Thoracic aorta (tissue), 2 donors: ENCODE measurements around the gene GPATCH8. TPM values are rescaled to one million over a fixed set of nuclear protein-coding genes. Genes with fewer than 3 reads are reported as not detected.

Source experiments
- ATAC-seq: fragments of 150-250 bp; one replicate; pipeline ENCODE4 v1.8.0; 2017; ENCODE audit warnings: low read depth; ENCODE audit not compliant: insufficient number of reproducible peaks, low FRiP score
- DNase-seq: peaks from one replicate; pipeline ENCODE4 v3.0.0-alpha.2; 2020; ENCODE audit warnings: low spot score
- H3K27ac ChIP-seq, 2 donors: fragments of 200-600 bp; sonication (generic); 1 replicate in 1 of 2; 2 replicates in 1 of 2; pipeline ENCODE4 v1.5.1; 2016; ENCODE audit warnings: mild to moderate bottlenecking in 2 of 2, moderate library complexity in 2 of 2
- H3K27me3 ChIP-seq: fragments of 200-600 bp; sonication (generic); replicated peaks from 2 replicates; pipeline ENCODE4 v1.6.0; 2016; ENCODE audit warnings: mild to moderate bottlenecking; ENCODE audit not compliant: insufficient read depth
- H3K36me3 ChIP-seq: fragments of 200-600 bp; sonication (generic); one replicate; pipeline ENCODE4 v1.5.1; 2016
- H3K4me1 ChIP-seq, 2 donors: fragments of 200-600 bp; sonication (generic); 1 replicate in 1 of 2; 2 replicates in 1 of 2; pipeline versions ENCODE4 v1.5.1 to v1.6.0; 2016; ENCODE audit warnings: low read depth in 2 of 2, mild to moderate bottlenecking in 1 of 2; ENCODE audit not compliant: control insufficient read depth in 1 of 2
- H3K4me3 ChIP-seq: fragments of 200-600 bp; sonication (generic); 2 replicates; pipeline ENCODE4 v1.5.1; 2016; ENCODE audit warnings: mild to moderate bottlenecking
- H3K9me3 ChIP-seq: fragments of 200-600 bp; sonication (generic); 2 replicates; pipeline ENCODE4 v1.5.1; 2016
- total RNA-seq, 2 donors: library from RNA; depleted of rRNA; stranded (reverse); fragments of >200 nt; gene quantifications; one replicate each; pipeline versions ENCODE4 v1.1.0 to v1.2.3, GENCODE V29; 2016
- TF ChIP-seq, protein P1 (sequence below): fragments of 200-600 bp; sonication (generic); IDR thresholded peaks from one replicate; pipeline ENCODE4 v1.5.1; 2019; ENCODE audit warnings: antibody characterized with exemption

The GPATCH8 gene
- total RNA-seq, 2 donors from 2014 or later = 39.3 to 56.1 TPM

DNA sequence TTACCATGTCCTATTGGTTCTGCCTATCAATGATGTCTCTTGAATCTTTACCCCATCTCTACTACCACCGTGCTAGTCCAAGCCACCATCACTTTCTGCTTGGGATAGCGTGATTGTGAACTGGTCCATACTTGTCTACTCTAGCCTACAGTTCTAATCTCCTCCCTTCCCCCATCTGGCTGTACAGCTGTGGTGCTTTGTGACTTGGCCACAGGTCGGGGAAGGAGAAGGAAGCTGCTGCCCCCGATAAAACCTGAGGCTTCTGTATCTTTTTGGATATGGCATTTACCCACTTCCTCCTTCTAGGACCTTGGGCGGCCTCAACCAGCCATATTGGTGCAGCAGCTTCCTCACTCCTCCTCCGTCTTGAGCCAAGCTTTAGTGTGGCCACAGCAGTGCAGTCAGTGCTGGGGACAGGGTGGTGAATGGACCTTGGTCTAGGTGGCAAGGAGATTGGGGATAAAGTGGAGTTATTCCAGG, 113.4 kb downstream of the GPATCH8 start:
- H3K4me1 ChIP-seq = peaks cover 0 to 20% of the 10 kb centered on the region in 2 donors
- ATAC-seq (no peak), DNase-seq (no peak)
- no peak overlapping the region for H3K4me3 ChIP-seq
- no peaks in the 10 kb centered on the region for H3K9me3 ChIP-seq
- H3K36me3 ChIP-seq = no peaks in the 10 kb centered on the region
- no peak overlapping the region for H3K27ac ChIP-seq
- TF ChIP-seq, protein P1, sequence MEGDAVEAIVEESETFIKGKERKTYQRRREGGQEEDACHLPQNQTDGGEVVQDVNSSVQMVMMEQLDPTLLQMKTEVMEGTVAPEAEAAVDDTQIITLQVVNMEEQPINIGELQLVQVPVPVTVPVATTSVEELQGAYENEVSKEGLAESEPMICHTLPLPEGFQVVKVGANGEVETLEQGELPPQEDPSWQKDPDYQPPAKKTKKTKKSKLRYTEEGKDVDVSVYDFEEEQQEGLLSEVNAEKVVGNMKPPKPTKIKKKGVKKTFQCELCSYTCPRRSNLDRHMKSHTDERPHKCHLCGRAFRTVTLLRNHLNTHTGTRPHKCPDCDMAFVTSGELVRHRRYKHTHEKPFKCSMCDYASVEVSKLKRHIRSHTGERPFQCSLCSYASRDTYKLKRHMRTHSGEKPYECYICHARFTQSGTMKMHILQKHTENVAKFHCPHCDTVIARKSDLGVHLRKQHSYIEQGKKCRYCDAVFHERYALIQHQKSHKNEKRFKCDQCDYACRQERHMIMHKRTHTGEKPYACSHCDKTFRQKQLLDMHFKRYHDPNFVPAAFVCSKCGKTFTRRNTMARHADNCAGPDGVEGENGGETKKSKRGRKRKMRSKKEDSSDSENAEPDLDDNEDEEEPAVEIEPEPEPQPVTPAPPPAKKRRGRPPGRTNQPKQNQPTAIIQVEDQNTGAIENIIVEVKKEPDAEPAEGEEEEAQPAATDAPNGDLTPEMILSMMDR = no peak
- no peaks in the 10 kb centered on the region for H3K27me3 ChIP-seq

DNA sequence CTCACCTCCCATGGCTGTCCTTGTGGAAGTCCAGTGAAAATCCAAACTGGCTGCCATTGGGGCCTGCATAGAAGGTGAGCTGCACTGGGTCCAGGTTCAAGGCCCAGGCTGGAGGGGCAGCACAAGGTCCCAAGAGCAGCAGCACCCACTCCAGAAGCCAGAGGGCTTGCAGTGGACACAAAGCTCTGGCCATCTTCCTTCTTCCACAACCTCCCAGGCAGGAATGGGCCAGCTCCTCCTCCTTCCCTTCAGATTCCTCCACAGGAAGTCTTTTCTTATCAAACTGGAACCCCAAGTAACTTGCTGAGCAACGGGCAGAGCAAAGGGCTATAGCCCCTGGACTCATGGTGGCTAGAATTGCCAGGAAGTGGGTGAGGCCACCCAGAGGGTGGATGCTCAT, 113.9 kb downstream of the GPATCH8 start, which contains the start of gene ITGA2B:
Gene ITGA2B (minus strand): TSS at position 369 of the 400 bp plus-strand sequence. CDS start 176 bp downstream, at position 193.
- peaks cover 0 to 24% of the 10 kb centered on the region in 2 donors for H3K4me1 ChIP-seq
- ATAC-seq (no peak), DNase-seq (no peak)

DNA sequence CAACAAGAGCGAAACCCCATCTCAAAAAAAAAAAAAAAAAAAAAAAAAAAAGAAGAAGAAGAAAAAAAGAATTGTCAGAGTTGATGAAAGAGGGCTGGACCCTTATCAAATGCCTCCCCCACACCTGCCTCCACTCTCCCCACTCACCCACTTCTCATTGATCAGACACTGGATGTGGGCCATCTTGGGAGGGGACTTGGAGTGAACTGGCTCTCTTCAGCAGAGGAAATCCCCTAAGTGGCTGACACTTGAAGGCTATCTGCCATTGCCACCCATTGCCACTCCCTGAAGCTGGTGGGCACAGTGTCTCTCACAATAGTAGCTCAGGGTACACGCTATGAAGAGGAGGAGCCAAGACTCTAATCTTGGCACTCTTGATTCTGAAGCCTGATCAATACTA, 115.4 kb downstream of the GPATCH8 start:
- H3K4me3 ChIP-seq = no peak overlapping the region
- H3K9me3 ChIP-seq = no peaks in the 10 kb centered on the region
- no peaks in the 10 kb centered on the region for H3K36me3 ChIP-seq
- ATAC-seq = no peak
- H3K4me1 ChIP-seq = peaks cover 0 to 19% of the 10 kb centered on the region in 2 donors
- H3K27me3 ChIP-seq = no peaks in the 10 kb centered on the region
- no peak overlapping the region for H3K27ac ChIP-seq
- TF ChIP-seq, protein P1 = no peak
- no peak for DNase-seq

More for the DNA sequence above, 113.9 kb downstream of the GPATCH8 start, which contains the start of gene ITGA2B:
- no peak within 1 kb of the TSS for H3K27ac ChIP-seq
- TF ChIP-seq, protein P1 = no peak
- H3K4me3 ChIP-seq = no peak within 1 kb of the TSS
- no peaks in the 10 kb centered on the region for H3K27me3 ChIP-seq
- no peaks in the 10 kb centered on the region for H3K36me3 ChIP-seq
- no peaks in the 10 kb centered on the region for H3K9me3 ChIP-seq

DNA sequence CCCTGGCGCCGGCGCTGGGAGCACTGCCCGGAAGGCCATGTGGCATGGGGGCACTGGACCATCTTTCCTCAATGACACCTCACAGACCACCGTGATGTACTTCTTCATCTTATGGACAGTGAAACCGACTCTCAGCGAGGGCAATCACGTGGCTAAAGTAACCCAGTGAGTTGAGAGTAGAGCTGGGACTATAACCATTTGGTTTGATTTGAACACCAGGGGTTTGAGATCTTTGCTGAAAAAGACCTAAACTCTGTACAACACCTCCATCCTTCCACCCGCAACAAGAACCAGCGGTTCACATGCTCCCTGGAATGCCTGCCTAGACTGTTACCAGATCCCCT, 117.1 kb downstream of the GPATCH8 start:
- no peaks in the 10 kb centered on the region for H3K27me3 ChIP-seq
- ATAC-seq (no peak), DNase-seq (no peak)
- H3K27ac ChIP-seq = no peak overlapping the region
- H3K4me1 ChIP-seq = peaks cover 0 to 19% of the 10 kb centered on the region in 2 donors
- TF ChIP-seq, protein P1 = no peak
- H3K36me3 ChIP-seq = no peaks in the 10 kb centered on the region
- H3K9me3 ChIP-seq = no peaks in the 10 kb centered on the region
- peak overlapping the region; percentile 72 for H3K4me3 ChIP-seq

DNA sequence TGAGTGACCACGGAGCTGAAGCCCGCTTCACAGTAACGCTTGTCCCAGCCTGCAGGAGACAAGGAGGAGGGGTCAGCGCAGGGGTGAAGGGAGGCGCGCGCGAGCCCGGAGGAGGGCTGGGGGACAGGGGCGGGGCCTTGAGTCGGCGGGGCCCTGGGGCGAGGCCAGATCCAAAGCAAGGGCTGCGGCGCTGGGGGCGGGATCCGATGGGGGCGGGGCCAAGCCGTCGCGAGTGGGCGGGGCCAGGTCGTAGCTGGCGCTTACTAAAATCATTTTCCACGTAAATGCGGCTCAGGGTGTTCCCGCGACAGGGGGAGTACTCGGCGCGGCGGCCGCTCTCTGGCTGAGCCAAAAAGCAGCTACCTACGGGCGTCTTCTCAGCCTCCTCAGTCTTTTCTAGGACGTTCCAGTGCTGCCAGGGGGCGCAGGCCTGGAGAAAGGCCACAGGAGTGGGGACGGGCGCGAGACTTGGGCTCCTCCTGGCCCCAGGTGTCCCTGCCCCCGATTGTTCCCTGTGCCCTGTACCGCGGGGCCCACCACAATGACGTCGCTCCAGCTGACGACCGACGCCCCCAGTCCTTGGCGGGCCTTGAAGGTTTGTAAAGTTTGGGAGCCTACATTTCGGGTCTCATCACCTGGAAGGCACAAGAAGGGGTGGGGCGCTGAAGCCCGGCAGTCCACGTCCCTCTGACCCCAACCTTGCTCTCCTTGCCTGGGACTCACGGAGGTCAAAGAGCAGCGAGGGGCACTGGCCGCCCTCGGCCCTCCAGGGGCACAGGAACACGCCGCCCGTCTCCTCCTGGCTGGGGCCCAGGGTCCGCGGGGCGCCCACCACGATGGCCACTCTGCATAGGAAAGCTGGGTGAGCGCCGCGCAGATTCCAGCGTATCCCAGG, 117.7 kb downstream of the GPATCH8 start:
- Histone ChIP-seq H3K36me3 (no peaks in the 10 kb centered on the region), H3K9me3 (no peaks in the 10 kb centered on the region), H3K27ac (no peak overlapping the region), H3K4me3 (peak overlapping the region; percentile 72), H3K4me1 (peaks cover 0 to 19% of the 10 kb centered on the region in 2 donors), H3K27me3 (no peaks in the 10 kb centered on the region)
- peak; percentile 68 for ATAC-seq
- no peak for DNase-seq
- TF ChIP-seq, protein P1 = no peak
